Smooth muscle cell of trachea (primary cell): ENCODE measurements around the gene MED14. TPM values are rescaled to one million over a fixed set of nuclear protein-coding genes. Genes with fewer than 3 reads are reported as not detected.

Source experiments
- total RNA-seq: library from RNA; depleted of rRNA; stranded (reverse); fragments of >200 nt; gene quantifications from 2 replicates; pipeline ENCODE4 v1.2.1, GENCODE V29; 2014

The MED14 gene
- total RNA-seq, result 12.9 and 23.3 TPM in 2 replicates

DNA sequence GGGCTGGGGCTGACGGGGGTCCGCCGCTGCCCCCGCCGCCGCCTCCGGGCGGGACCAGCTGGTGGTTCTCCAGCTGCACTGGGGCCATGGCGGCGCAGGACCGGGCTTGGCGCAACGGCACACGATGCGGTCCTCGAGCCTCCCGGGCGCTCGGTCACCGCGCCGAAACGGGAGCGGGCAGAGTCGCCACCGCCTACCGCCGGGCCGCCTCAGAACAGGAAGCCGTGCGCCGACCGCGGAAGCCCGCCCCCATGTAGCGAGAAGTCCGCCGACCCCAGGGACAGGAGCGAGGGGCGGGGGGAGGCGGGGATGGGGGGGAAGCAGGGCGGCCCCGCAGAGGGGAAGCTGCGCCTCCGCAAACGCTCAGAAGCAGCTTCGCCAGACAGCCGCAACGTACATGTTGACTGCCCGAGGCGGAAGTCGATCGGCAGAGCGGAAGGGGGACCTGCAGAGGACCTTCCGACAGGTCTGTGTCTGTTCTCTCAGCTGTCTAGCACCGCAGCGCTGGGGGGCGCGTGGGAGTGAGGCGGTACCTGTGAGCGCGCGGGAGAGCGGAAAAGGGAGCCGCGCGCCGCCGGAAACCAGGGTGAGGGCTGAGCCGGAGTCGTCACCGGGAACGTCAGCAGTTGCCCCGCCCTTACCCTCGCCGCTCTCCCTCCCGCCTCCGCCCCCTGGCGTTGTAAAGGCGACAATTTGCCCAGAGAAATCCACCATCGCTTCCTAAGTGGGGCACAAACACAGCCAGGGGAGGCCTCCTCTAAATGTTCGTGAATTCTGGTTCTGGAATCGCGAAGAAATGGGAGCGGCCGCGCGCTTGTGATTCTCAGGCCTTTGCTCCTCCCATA, at the start of gene MED14:
Gene MED14 (minus strand): TSS at position 218 of the 845 bp plus-strand sequence. CDS start 130 bp downstream, at position 88.

DNA sequence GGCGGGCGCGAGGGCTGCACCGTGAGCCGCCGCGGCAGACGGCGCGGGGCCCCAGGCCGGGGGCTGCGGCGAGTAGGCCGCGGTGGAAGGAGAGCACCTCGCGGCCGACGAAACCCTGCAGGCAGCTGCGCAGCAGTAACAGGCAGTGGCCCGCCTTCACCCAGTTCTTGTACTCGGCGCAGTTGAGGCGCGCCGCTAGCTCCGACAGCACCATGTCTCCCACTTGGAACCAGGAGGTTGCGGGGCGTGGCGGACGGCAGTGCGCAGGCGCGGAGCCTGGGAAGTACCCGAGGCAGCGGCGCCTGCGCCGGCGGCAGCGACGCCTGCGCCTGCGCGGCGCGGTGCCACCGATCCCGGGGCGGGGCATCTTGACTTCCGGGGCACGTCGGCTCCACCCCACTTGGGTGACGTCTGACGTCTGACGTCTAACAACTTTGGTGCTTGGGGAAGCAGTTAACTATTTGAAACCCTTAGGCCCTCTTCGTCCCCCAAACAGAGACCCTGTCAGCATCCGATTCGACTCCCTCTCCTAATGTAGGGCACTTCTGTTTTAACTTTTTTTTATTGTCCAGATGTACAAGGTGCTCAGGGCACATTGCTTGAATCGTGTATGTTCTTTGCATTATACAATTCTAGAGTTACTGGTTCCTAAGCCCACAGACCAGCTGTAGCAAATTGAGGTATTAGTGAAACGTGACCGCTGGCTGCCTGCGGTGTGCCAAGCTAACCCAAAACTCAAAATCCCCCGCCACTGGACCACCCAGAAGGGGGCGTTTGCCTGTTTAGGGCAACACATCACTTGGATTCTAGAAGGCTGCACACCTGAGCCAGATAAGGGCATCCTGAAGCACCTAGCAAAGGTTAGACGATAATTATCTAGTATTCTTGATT, 87.8 kb downstream of the MED14 start, which contains the start of gene CXorf38:
Gene CXorf38 (minus strand): TSS at position 255 of the 891 bp plus-strand sequence. CDS start 41 bp downstream, at position 214.

DNA sequence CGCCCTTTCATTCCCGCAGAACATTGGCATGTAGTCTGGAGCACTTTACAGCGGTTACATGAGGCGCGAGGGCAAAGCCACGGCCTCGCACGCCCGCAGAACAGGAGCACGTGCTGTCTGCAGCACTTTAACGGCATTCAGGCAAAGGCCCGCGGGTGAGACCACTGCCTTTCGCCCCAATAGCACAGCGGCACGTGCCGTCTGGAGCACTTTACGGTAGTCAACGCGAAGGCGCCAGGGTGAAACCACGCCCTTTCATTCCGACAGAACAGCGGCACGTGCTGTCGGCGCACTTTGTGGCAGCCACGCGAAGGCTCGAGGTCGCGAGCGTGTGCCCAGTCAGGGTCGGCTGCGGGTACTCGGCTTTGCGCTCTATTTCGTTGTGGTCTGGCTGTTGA, 112.2 kb downstream of the MED14 start, which contains the start of gene MPC1L:
Gene MPC1L (plus strand): TSS at position 290 of the 398 bp plus-strand sequence. CDS start 138 bp downstream, outside the sequence.

Other genes starting within 250 kb of the MED14 start
- 128 and 211 TPM in 2 replicates for gene ATP6AP2, start 154.6 kb downstream of the MED14 start, total RNA-seq
- gene MPC1L, start 112.1 kb downstream of the MED14 start, total RNA-seq, result not detected in 2 replicates
- gene CXorf38, start 88.0 kb downstream of the MED14 start, total RNA-seq, result 9.9 and 13.8 TPM in 2 replicates